ENCODE results near the gene COL16A1.

DNA sequence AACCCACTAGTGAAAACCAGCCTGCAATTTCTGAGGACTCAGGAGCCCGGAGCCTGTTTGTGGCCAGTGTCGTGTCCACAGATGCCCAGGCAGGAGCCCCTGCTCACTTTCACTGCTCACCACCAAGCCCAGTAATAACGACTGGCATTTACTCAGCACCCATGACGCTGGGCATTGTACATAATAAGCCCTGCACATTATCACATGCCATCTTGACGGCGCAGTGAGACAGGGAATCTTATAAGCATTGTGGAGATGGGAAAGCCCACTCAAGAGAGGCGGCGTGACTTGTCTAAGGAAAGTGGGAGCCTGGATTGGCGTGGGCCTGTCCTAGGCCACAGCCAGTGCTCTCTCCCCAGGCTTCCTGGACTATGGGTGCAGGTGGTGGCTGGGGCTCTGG, 30.4 kb downstream of the COL16A1 start:
- TF ChIP-seq YY1 (IDR thresholded peaks at IDR 0.05; ENCODE audit: insufficient read depth, insufficient read length) = no peak
- no peak for TF ChIP-seq ZNF274 (IDR thresholded peaks at IDR 0.05; ENCODE audit: low read depth, low read length)
- no peak for TF ChIP-seq SUZ12 (IDR thresholded peaks at IDR 0.05; ENCODE audit: extremely low read depth, insufficient read depth, insufficient read length)
